Chondrocyte (in vitro differentiated cells): ENCODE measurements around the gene USP22. TPM values are rescaled to one million over a fixed set of nuclear protein-coding genes. Genes with fewer than 3 reads are reported as not detected.

Experiments used
- DNase-seq: peaks from one replicate; pipeline ENCODE4 v3.0.0; 2021; ENCODE audit warnings: mixed read lengths, low spot score
- H3K27ac Mint-ChIP-seq: one replicate; pipeline ENCODE4 v1.8.0; 2021; ENCODE audit warnings: mild to moderate bottlenecking, moderate library complexity, mixed read lengths; ENCODE audit not compliant: unreplicated experiment
- H3K27me3 Mint-ChIP-seq: 2 replicates; pipeline ENCODE4 v1.8.0; 2021; ENCODE audit warnings: low read depth, mixed read lengths
- H3K36me3 Mint-ChIP-seq: 2 replicates; pipeline ENCODE4 v1.8.0; 2021; ENCODE audit warnings: low read depth, mixed read lengths
- H3K4me1 Mint-ChIP-seq: 2 replicates; pipeline ENCODE4 v1.8.0; 2021; ENCODE audit warnings: low read depth, mild to moderate bottlenecking, mixed read lengths
- H3K4me3 Mint-ChIP-seq: one replicate; pipeline ENCODE4 v1.8.0; 2021; ENCODE audit warnings: mild to moderate bottlenecking, moderate library complexity, mixed read lengths; ENCODE audit not compliant: unreplicated experiment
- H3K9me3 Mint-ChIP-seq: 2 replicates; pipeline ENCODE4 v1.8.0; 2021; ENCODE audit warnings: low read depth, mixed read lengths
- total RNA-seq: library from RNA; stranded (reverse); gene quantifications from 3 replicates; pipeline ENCODE4 v1.2.1, GENCODE V29; 2021
- TF ChIP-seq, protein P1 (sequence below): fragments of 200-600 bp; sonication (generic); IDR thresholded peaks from 2 replicates; pipeline ENCODE4 v1.5.0; 2021; ENCODE audit warnings: antibody characterized with exemption, mild to moderate bottlenecking, moderate library complexity

Gene USP22
- total RNA-seq, 1 donor from 2014 or later = 248 TPM

DNA sequence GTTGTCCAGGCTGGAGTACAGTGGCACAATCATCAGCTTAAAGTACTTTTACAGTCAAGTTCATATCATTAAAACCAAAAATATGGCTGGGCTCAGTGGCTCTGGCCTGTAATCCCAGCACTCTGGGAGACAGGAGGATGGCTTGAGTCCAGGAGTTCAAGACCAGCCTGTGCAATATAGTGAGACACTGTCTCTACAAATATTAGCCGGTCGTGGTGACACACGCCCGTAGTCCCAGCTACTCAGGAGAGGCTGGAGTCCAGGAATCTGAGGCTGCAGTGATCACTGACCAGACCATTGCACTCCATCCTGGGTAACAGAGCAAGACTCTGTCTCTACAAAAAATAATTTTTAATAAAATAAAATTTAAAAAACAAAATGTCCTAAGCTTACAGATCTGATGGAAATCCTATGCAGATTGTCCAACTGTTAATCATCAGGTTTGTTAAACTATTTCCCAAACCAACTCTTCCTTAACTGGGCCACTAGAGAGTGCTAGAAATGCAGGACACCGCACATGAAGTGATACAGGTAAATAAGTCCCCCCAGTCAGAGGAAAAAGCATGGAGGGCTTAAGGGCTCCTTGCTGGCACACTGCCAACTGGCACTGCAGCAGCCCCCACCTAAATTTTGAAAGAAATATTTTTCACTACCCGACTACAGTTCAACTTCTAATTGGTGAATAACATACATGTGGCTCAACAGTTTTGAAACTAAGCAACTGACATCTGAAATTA, 2.8 kb downstream of the USP22 start:
- H3K27me3 Mint-ChIP-seq = no peaks in the 10 kb centered on the region
- H3K4me3 Mint-ChIP-seq = peak overlapping the region; percentile 97
- DNase-seq = no peak
- peak overlapping the region; percentile 95 for H3K27ac Mint-ChIP-seq
- H3K4me1 Mint-ChIP-seq = peaks cover 61% of the 10 kb centered on the region
- H3K9me3 Mint-ChIP-seq = no peaks in the 10 kb centered on the region
- TF ChIP-seq, protein P1, sequence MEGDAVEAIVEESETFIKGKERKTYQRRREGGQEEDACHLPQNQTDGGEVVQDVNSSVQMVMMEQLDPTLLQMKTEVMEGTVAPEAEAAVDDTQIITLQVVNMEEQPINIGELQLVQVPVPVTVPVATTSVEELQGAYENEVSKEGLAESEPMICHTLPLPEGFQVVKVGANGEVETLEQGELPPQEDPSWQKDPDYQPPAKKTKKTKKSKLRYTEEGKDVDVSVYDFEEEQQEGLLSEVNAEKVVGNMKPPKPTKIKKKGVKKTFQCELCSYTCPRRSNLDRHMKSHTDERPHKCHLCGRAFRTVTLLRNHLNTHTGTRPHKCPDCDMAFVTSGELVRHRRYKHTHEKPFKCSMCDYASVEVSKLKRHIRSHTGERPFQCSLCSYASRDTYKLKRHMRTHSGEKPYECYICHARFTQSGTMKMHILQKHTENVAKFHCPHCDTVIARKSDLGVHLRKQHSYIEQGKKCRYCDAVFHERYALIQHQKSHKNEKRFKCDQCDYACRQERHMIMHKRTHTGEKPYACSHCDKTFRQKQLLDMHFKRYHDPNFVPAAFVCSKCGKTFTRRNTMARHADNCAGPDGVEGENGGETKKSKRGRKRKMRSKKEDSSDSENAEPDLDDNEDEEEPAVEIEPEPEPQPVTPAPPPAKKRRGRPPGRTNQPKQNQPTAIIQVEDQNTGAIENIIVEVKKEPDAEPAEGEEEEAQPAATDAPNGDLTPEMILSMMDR = peak; percentile 79
- no peaks in the 10 kb centered on the region for H3K36me3 Mint-ChIP-seq

DNA sequence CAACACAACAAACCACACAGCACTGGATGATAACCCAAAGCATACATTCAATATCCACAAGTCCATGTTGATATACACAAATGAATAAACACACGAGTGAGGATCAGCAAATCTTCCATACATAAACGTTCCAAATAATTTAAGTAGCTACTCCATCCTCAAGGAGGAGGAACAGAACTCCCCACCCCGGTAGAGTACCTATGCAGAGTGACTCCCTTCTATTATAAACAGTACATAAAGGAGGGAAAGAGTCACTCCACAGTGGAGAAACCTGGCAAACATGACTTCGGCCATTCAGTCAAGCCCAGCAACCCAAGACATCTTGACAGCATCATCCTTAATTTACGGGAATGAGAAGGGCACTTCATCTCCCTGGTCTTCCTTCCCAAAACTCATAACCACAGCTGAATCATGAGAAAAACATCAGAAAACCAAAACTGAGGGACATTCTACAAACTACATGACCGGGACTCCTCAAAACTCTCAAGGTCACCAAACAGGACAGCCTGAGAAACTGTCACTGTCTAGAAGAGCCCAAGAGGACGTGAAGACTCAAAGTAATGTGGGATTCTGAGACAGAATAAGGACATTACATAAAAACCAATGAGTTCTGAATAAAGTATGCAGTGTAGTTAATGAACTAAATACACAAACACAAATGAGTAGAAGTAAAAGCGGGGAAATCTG, 5.6 kb downstream of the USP22 start:
- H3K27me3 Mint-ChIP-seq = no peaks in the 10 kb centered on the region
- no peak for DNase-seq
- H3K4me3 Mint-ChIP-seq = no peak overlapping the region
- H3K9me3 Mint-ChIP-seq = no peaks in the 10 kb centered on the region
- H3K4me1 Mint-ChIP-seq = peaks cover 74% of the 10 kb centered on the region
- no peaks in the 10 kb centered on the region for H3K36me3 Mint-ChIP-seq
- TF ChIP-seq, protein P1 = no peak
- H3K27ac Mint-ChIP-seq = peak overlapping the region; percentile 23

DNA sequence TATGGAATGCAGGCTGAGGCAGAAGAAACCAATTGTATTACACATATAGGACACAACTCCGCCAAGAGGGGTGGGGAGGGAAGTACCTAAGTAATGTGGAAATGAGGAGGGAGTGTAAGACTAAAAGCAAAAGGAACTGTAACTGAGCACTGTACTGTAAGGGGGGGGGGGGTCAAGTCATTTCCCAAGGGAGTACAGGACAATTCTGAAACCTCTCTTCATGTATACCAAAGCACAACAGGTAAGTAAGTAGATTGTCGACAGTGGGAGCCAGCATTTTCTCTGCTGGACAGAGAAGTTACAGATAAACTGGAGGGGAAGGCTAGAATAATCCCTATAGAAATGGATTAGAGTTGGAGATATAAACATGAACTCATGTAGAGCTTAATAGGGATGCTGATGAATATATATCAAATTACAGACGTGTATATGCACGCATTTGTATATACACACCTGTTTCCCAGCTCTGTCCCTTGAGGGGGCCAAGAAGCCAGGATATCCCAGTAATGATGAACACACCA, 6.4 kb downstream of the USP22 start:
- Mint-ChIP-seq H3K9me3 (no peaks in the 10 kb centered on the region), H3K4me1 (peaks cover 81% of the 10 kb centered on the region), H3K27me3 (no peaks in the 10 kb centered on the region), H3K27ac (peak overlapping the region; percentile 77), H3K4me3 (no peak overlapping the region), H3K36me3 (no peaks in the 10 kb centered on the region)
- DNase-seq = no peak
- TF ChIP-seq, protein P1 = no peak

DNA sequence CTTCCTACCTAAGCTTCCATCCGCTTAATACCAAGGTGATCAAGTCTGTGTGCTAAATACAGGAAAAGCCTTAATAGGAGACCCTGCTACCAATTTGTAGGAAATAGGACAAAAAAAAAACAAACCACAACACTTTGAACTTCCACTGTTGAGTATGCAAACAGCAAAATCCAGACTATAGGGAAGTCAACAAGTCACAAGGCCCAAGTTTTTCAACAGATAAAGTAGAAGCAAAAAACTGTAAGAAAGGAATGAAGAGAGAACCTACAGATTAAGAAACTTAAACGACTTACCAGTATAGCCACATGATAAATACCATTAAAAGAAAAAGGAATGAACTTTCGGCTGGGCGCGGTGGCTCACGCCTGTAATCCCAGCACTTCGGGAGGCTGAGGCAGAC, 7.4 kb downstream of the USP22 start:
- no peaks in the 10 kb centered on the region for H3K36me3 Mint-ChIP-seq
- no peak for DNase-seq
- H3K4me1 Mint-ChIP-seq = peaks cover 76% of the 10 kb centered on the region
- peak overlapping the region; percentile 97 for H3K27ac Mint-ChIP-seq
- TF ChIP-seq, protein P1 = no peak
- no peaks in the 10 kb centered on the region for H3K27me3 Mint-ChIP-seq
- no peaks in the 10 kb centered on the region for H3K9me3 Mint-ChIP-seq
- peak overlapping the region; percentile 5 for H3K4me3 Mint-ChIP-seq

DNA sequence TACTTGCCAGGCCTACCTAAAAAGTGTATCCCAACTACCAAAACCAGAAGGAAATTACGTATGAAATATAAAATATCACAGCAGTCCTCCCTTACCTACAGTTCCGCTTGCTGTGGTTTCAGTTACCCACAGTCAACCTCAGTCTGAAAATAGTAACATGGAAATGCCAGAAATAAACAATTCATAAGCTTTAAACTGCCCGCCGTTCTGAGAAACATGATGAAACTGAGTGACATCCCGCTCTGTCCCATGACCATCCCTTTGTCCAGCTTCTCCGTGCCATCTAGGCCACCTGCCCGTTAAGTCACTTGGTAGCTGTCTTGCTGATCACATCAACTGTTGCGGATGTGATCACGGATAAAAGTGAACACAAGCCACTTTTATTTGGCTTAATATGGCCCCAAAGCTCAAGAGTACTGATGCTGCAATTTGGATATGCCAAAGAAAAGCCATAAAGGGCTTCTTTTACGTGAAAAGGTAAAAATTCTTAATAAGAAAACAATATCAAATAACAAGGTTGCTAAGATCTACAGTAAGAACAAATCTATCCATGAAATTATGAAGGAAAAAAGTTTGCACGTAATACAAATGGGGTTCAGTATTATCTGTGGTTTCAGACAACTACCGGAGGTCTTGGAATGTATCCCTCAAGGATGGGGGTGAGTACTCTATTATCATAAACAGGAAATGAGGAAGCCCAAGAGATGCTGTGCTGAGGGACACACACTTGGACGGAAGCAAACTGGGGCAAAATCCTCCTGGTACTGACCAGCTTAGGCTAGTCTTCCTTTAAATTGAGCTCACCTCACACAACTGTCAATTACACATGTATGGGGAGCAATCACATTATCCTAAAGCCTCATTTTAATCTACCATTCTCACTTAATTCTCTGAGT, 8.2 kb downstream of the USP22 start:
- no peak for DNase-seq
- peak overlapping the region; percentile 40 for H3K4me3 Mint-ChIP-seq
- no peaks in the 10 kb centered on the region for H3K36me3 Mint-ChIP-seq
- H3K9me3 Mint-ChIP-seq = no peaks in the 10 kb centered on the region
- TF ChIP-seq, protein P1 = no peak
- peaks cover 79% of the 10 kb centered on the region for H3K4me1 Mint-ChIP-seq
- H3K27ac Mint-ChIP-seq = peak overlapping the region; percentile 97
- H3K27me3 Mint-ChIP-seq = no peaks in the 10 kb centered on the region
